CD4-positive, CD25-positive, alpha-beta regulatory T cell (primary cell): ENCODE measurements around the gene ITGAV. TPM values are rescaled to one million over a fixed set of nuclear protein-coding genes. Genes with fewer than 3 reads are reported as not detected.

Experiments
- ATAC-seq, 2 donors: fragments of 150-1000 bp; cut with Tn5 transposase; one replicate each; pipeline ENCODE4 v1.10.0; 2021; ENCODE audit warnings: low read depth in 2 of 2, moderate number of reproducible peaks in 2 of 2, moderate library complexity in 1 of 2
- DNase-seq, 3 donors: peaks; one replicate each; pipeline versions ENCODE4 v3.0.0 to v3.0.0-alpha.2; 2012 to 2022; ENCODE audit warnings: mixed read lengths in 1 of 3
- H3K27ac ChIP-seq: one replicate; pipeline ENCODE4 v1.7.0; 2013; ENCODE audit warnings: mild to moderate bottlenecking, low read length; ENCODE audit not compliant: insufficient read depth, poor library complexity, severe bottlenecking
- H3K27me3 ChIP-seq: one replicate; pipeline ENCODE4 v1.7.0; 2013; ENCODE audit warnings: low read length; ENCODE audit not compliant: control insufficient read depth, insufficient read depth
- H3K36me3 ChIP-seq: one replicate; pipeline ENCODE4 v1.7.0; 2013; ENCODE audit warnings: mild to moderate bottlenecking, low read length, moderate library complexity; ENCODE audit not compliant: control insufficient read depth, insufficient read depth
- H3K4me1 ChIP-seq: 2 replicates; pipeline ENCODE4 v1.7.0; 2013; ENCODE audit warnings: mild to moderate bottlenecking, low read length; ENCODE audit not compliant: insufficient read depth, control insufficient read depth, poor library complexity, severe bottlenecking
- H3K4me3 ChIP-seq: one replicate; pipeline ENCODE4 v1.7.0; 2013; ENCODE audit warnings: low read depth, mild to moderate bottlenecking, low read length, moderate library complexity
- H3K9me3 ChIP-seq, 2 experiments: 1 replicate in 1 of 2; 2 replicates in 1 of 2; pipeline ENCODE4 v1.7.0; 2013; ENCODE audit warnings: low read length in 2 of 2, mild to moderate bottlenecking in 1 of 2, moderate library complexity in 1 of 2; ENCODE audit not compliant: control insufficient read depth in 2 of 2
- H3K27ac Mint-ChIP-seq, 3 donors: one replicate each; pipeline ENCODE4 v1.8.0; 2020 to 2022; ENCODE audit warnings: mild to moderate bottlenecking in 3 of 3, mixed read lengths in 3 of 3, moderate library complexity in 2 of 3
- H3K27me3 Mint-ChIP-seq: one replicate; pipeline ENCODE4 v1.8.0; 2022; ENCODE audit warnings: mild to moderate bottlenecking, mixed read lengths
- H3K36me3 Mint-ChIP-seq: one replicate; pipeline ENCODE4 v1.8.0; 2020; ENCODE audit warnings: mixed read lengths
- H3K4me1 Mint-ChIP-seq, 4 donors: one replicate each; pipeline ENCODE4 v1.8.0; 2020 to 2022; ENCODE audit warnings: mixed read lengths in 4 of 4, mild to moderate bottlenecking in 1 of 4
- H3K4me3 Mint-ChIP-seq, 4 donors: one replicate each; pipeline ENCODE4 v1.8.0; 2020 to 2022; ENCODE audit warnings: mild to moderate bottlenecking in 4 of 4, mixed read lengths in 4 of 4, moderate library complexity in 3 of 4
- H3K9me3 Mint-ChIP-seq, 7 donors: one replicate each; pipeline ENCODE4 v1.8.0; 2020 to 2022; ENCODE audit warnings: mixed read lengths in 7 of 7, mild to moderate bottlenecking in 3 of 7, moderate library complexity in 2 of 7
- polyA plus RNA-seq, 4 donors: library from polyadenylated mRNA; unstranded; fragments of 300-500 nt; fragmentation: Illumina TruSeq; gene quantifications; one replicate each; pipeline ENCODE4 v1.2.3, GENCODE V29; 2021
- total RNA-seq: library from RNA; stranded (reverse); gene quantifications from one replicate; pipeline ENCODE4 v1.2.3, GENCODE V29; 2022

The ITGAV gene
- total and polyA plus RNA-seq, 5 donors from 2014 or later, result 0.36 to 8.1 (median 0.85) TPM

DNA sequence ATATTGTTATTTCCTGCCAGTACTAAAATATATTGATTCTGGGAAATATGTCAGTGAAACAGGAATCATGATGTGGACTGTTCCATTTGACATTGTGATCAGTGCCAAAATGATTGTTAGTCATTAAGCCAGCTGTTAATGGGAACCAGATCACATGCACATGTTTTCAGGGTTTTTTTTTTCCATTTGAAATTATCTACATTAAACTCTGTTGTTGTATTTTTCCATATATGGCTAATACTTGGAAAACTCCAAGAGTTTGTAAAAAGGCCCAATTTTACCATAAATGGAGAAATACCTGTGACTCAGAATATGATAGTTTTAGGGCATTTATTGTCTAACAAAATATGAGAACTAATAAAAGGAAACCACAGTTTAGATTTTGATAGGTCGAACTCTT is 13.4 kb downstream of the ITGAV start:
- H3K4me3 ChIP-seq, result no peak overlapping the region
- Mint-ChIP-seq H3K27me3 (no peaks in the 10 kb centered on the region), H3K4me1 (peaks cover 0 to 10% (median 4%) of the 10 kb centered on the region in 4 donors), H3K27ac (no peak overlapping the region), H3K4me3 (no peak overlapping the region), H3K36me3 (peaks cover 33% of the 10 kb centered on the region), H3K9me3 (no peaks in the 10 kb centered on the region)
- H3K9me3 ChIP-seq, result no peaks in the 10 kb centered on the region
- H3K27me3 ChIP-seq, result no peaks in the 10 kb centered on the region
- no peak overlapping the region for H3K27ac ChIP-seq
- peaks cover 9% of the 10 kb centered on the region for H3K36me3 ChIP-seq
- ATAC-seq, result no peak
- DNase-seq, result no peak
- no peaks in the 10 kb centered on the region for H3K4me1 ChIP-seq

DNA sequence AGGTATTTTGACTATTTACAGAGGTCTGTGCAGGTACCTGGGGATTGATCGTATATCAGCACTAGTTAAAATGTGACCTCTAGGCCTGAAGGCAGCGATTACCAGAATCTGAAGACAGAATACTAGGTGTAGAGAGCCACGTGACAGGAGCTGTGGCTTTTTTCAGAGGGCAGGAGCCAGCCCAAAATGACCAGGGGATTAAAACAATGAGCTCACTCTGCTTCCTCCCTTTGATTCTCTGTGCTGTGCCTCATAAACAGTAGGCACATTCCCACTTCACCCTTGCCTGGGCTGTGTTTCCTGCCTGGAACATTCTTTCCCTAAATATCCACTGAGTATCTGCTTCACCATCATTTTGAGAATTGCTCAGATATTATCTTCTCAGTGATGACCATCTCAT is 15.2 kb downstream of the ITGAV start:
- Histone ChIP-seq H3K4me1 (no peaks in the 10 kb centered on the region), H3K9me3 (no peaks in the 10 kb centered on the region), H3K27ac (no peak overlapping the region), H3K4me3 (no peak overlapping the region), H3K36me3 (peaks cover 7% of the 10 kb centered on the region), H3K27me3 (no peaks in the 10 kb centered on the region)
- Mint-ChIP-seq H3K27me3 (no peaks in the 10 kb centered on the region), H3K4me1 (peaks cover 2 to 12% (median 8%) of the 10 kb centered on the region in 4 donors), H3K4me3 (no peak overlapping the region), H3K27ac (peak overlapping the region in 1 of 3 donors; percentile 7), H3K36me3 (peaks cover 31% of the 10 kb centered on the region), H3K9me3 (no peaks in the 10 kb centered on the region)
- DNase-seq (no peak), ATAC-seq (no peak)

GRCh38 chr2:186607660-186608324 is 17.9 kb downstream of the ITGAV start:
- H3K36me3 ChIP-seq, result peaks cover 2% of the 10 kb centered on the region
- no peak for ATAC-seq
- Mint-ChIP-seq H3K36me3 (peaks cover 26% of the 10 kb centered on the region), H3K27me3 (no peaks in the 10 kb centered on the region), H3K4me1 (peaks cover 5 to 12% (median 9%) of the 10 kb centered on the region in 4 donors), H3K9me3 (no peaks in the 10 kb centered on the region), H3K4me3 (no peak overlapping the region), H3K27ac (no peak overlapping the region)
- H3K27me3 ChIP-seq, result no peaks in the 10 kb centered on the region
- no peak overlapping the region for H3K4me3 ChIP-seq
- no peak for DNase-seq
- H3K9me3 ChIP-seq, result no peaks in the 10 kb centered on the region
- H3K27ac ChIP-seq, result no peak overlapping the region
- H3K4me1 ChIP-seq, result no peaks in the 10 kb centered on the region

DNA sequence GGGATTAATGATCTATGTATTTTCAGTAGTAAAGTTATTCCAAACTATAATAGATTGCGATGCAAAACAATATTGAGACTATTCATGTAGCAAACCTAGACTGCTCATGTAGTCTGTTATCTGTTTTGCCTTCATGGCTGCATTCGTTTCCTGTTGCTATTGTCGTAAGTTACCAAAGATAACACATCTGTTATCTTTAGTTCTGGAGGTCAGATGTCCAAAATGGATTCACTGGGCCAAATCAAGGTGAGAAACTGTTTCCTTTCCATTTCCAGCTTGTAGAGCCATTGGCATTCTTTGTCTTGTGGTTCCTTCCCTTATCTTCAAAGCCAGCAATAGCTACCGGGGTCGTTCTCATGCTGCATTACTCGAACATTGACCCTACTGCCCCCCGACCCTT is 20.9 kb downstream of the ITGAV start:
- no peak overlapping the region for H3K4me3 ChIP-seq
- no peaks in the 10 kb centered on the region for H3K27me3 ChIP-seq
- H3K4me1 ChIP-seq, result no peaks in the 10 kb centered on the region
- H3K36me3 ChIP-seq, result peaks cover 2% of the 10 kb centered on the region
- Mint-ChIP-seq H3K4me1 (peaks cover 0 to 11% (median 6%) of the 10 kb centered on the region in 4 donors), H3K9me3 (no peaks in the 10 kb centered on the region), H3K4me3 (no peak overlapping the region), H3K27me3 (no peaks in the 10 kb centered on the region), H3K36me3 (peaks cover 14% of the 10 kb centered on the region), H3K27ac (no peak overlapping the region)
- no peaks in the 10 kb centered on the region for H3K9me3 ChIP-seq
- ATAC-seq (no peak), DNase-seq (no peak)
- H3K27ac ChIP-seq, result no peak overlapping the region

GRCh38 chr2:186611526-186611925 is 21.7 kb downstream of the ITGAV start:
- Mint-ChIP-seq H3K36me3 (peaks cover 14% of the 10 kb centered on the region), H3K4me3 (no peak overlapping the region), H3K27me3 (no peaks in the 10 kb centered on the region), H3K27ac (peak overlapping the region in 1 of 3 donors; percentile 31), H3K9me3 (no peaks in the 10 kb centered on the region), H3K4me1 (peaks cover 0 to 9% (median 6%) of the 10 kb centered on the region in 4 donors)
- H3K27me3 ChIP-seq, result no peaks in the 10 kb centered on the region
- ATAC-seq (no peak), DNase-seq (no peak)
- no peak overlapping the region for H3K4me3 ChIP-seq
- no peak overlapping the region for H3K27ac ChIP-seq
- no peaks in the 10 kb centered on the region for H3K36me3 ChIP-seq
- H3K9me3 ChIP-seq, result no peaks in the 10 kb centered on the region
- no peaks in the 10 kb centered on the region for H3K4me1 ChIP-seq

DNA sequence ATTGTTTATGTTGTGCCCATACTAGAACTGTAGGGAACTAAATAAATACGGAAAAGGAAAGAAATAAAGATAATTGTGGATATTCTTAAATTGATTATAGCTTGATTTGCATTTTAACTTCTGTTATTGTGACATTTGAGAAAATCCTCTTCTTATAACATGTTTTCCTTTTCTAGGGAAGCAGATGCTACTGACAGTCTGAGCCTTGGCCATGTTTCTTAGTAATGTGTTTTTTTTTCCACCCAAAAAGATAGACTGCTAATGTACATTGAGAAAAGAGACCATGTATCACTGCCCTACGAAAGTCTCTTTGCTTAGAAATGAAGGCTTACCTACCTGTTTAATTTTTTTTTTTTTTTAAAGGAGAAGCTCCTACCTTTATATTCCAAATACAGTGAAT is 22.2 kb downstream of the ITGAV start:
- H3K27ac Mint-ChIP-seq, result no peak overlapping the region
- H3K36me3 Mint-ChIP-seq, result peaks cover 9% of the 10 kb centered on the region
- Histone ChIP-seq H3K36me3 (no peaks in the 10 kb centered on the region), H3K9me3 (no peaks in the 10 kb centered on the region), H3K27me3 (no peaks in the 10 kb centered on the region), H3K27ac (no peak overlapping the region), H3K4me3 (no peak overlapping the region), H3K4me1 (no peaks in the 10 kb centered on the region)
- H3K4me1 Mint-ChIP-seq, result peaks cover 0 to 9% (median 6%) of the 10 kb centered on the region in 4 donors
- DNase-seq (no peak), ATAC-seq (no peak)
- H3K9me3 Mint-ChIP-seq, result no peaks in the 10 kb centered on the region
- no peaks in the 10 kb centered on the region for H3K27me3 Mint-ChIP-seq
- no peak overlapping the region for H3K4me3 Mint-ChIP-seq

GRCh38 chr2:186612555-186613440 is 22.9 kb downstream of the ITGAV start:
- H3K36me3 Mint-ChIP-seq, result peaks cover 6% of the 10 kb centered on the region
- Histone ChIP-seq H3K4me3 (no peak overlapping the region), H3K36me3 (no peaks in the 10 kb centered on the region), H3K4me1 (no peaks in the 10 kb centered on the region), H3K27ac (no peak overlapping the region), H3K9me3 (no peaks in the 10 kb centered on the region), H3K27me3 (no peaks in the 10 kb centered on the region)
- no peaks in the 10 kb centered on the region for H3K9me3 Mint-ChIP-seq
- no peak overlapping the region for H3K4me3 Mint-ChIP-seq
- H3K27me3 Mint-ChIP-seq, result no peaks in the 10 kb centered on the region
- H3K4me1 Mint-ChIP-seq, result peaks cover 0 to 11% (median 6%) of the 10 kb centered on the region in 4 donors
- ATAC-seq (no peak), DNase-seq (no peak)
- H3K27ac Mint-ChIP-seq, result peak overlapping the region in 1 of 3 donors; percentile 56
